GM11168 (cell line): ENCODE results near the gene KIR3DL1.
"Not testable (repeated sequence)": the region's sequence is repeated elsewhere in the genome, so short reads cannot be mapped to it uniquely, and the experiment has no call there.

ENCODE experiments used
- in situ Hi-C: fragments of 300-500 bp; cut with MboI; formaldehyde crosslinking; loops from one replicate; pipeline ENCODE4 v1.12.0; 2022; ENCODE audit warnings: low sequenced_read_pairs; ENCODE audit not compliant: unreplicated experiment

KIR3DL1 gene

DNA sequence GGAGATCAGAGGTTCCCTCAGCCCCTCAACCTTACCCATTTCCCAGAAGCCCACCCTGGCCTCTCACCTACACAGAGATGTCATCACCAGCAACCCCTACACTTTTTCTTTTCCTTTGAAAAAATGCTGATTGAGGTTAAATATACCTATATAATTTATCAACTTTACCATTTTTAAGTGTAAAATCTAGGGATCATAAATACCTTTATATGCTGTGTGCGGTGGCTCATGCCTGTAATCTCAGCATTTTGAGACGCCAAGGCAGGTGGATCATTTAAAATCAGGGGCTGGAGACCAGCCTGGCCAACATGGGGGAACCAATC is 9.8 kb upstream of the KIR3DL1 start:
- in situ Hi-C loops, result no loop called here

DNA sequence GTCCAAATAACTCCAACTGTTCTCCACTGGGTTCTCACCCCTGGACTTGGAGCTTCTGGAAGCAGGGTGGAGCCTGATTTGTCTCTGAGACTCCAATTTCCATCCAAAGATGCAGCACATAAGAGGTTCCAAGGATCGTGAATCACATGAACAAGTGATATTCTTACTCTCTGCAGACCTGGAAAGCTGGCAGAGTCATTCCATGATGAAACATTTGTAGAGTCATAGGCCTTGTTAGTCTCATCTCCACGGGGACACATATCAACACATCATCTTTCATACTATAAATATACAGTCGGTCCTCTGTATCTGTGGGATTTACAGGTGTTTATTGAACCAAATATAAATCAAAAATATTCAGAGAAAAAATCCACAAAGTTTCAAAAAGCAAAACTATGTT is 1.7 kb upstream of the KIR3DL1 start:
- in situ Hi-C loops, result not testable (repeated sequence)

DNA sequence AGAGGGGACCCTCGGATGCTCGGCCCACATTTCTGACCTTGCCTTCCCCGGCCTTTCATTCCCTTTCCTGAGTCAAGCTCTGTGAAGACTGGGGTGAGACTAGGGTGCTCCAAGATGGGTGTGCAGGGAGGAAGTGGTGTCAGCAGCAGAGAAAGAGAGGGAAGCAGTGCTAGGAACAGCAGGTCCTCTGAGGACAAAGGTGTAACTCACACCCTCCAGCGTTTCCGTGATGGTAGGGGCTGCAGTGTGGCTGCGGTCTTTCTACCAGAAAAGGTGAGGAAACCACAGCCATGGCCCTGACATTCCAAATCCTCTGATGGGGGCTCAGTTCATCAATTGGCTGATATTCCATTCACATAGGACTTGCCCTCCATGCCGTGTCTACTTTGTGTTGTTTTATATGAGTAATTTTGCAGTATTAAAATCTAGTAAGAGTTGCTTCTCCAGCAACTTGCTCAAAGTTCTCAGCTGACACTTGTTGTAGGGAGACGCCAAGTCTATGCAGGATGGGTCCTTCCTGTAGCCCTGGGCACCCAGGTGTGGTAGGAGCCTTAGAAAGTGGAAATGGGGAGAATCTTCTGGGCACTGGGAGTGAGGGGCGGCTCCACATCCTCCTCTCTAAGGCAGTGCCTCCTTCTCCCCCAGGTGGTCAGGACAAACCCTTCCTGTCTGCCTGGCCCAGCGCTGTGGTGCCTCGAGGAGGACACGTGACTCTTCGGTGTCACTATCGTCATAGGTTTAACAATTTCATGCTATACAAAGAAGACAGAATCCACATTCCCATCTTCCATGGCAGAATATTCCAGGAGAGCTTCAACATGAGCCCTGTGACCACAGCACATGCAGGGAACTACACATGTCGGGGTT is 1.6 kb downstream of the KIR3DL1 start:
- in situ Hi-C loops, result no loop called here

DNA sequence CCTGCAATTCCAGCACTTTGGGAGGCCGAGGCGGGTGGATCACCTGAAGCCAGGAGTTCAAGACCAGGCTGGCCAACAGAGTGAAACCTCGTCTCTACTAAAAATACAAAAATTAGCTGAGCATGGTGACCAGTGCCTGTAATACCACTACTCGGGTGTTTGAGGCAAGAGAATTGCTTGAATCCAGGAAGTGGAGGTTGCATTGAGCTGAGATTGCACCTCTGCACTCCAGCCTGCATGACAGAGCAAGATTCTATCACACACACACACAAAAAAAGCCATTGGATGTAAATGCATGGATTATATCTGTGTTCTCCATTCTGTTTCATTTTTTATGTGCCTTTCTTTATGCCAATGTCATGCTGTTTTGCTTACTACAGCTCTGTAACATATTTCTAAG is 8.1 kb downstream of the KIR3DL1 start:
- in situ Hi-C loops, result not testable (repeated sequence)

DNA sequence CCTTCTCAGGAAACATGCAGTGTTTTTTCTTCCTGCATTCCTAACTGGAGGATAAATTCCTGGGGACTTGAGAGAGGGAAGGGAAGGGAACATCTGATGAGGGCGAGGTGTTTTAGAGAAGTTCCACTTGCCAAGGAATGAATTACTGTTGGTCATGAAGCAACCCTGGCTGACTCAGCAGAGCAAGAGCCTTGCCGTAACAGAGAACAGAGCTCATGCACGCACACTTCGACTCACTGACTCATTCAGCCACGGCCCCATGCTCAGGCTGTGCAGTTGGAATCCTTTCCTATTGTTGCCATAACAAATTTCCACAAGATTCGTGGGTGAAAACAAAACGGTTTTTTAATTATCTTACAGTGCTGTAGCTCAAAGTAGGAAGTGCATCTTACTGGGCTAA is 9.1 kb downstream of the KIR3DL1 start:
- in situ Hi-C loops, result loop anchor here (25.0 kb wide), 1 partner anchor 88 kb away; the partner anchor contains the start of gene KIR2DL3

DNA sequence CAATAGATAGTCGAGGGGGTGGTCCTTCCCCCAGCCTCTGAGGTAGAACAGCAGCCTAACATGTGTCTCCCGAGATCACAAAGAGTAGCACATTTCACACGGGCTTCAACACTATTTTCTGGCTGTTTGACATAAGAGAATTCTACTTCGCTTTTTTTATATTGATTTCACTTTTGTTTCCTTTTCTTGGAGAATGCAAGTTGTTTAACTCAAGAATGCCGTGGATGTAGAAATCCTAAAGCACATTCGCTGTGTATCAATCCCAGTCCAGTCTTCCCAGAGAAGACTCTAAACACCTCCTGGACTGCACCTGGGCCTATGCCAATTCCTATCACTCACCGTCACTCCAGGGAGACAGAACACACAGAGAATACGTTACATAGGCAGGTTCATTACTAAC is 11.8 kb downstream of the KIR3DL1 start:
- in situ Hi-C loops, result loop anchor here (25.0 kb wide), 1 partner anchor 91 kb away; the partner anchor contains the start of gene KIR2DL3

DNA sequence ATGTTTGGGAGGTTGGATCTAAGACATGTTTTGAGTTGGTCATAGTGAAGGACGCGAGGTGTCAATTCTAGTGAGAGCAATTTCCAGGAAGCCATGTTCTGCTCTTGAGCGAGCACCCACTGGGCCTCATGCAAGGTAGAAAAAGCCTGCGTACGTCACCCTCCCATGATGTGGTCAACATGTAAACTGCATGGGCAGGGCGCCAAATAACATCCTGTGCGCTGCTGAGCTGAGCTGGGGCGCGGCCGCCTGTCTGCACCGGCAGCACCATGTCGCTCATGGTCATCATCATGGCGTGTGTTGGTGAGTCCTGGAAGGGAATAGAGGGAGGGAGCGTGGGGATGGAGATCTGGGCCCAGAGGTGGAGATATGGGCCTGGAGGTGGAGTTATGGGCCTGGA is 16.2 kb downstream of the KIR3DL1 start, which contains the start of gene KIR2DS4:
Gene KIR2DS4, plus strand, starts transcription at position 181 of the 400 bp plus-strand sequence.
- in situ Hi-C loops, result loop anchor here (25.0 kb wide), 1 partner anchor 95 kb away; the partner anchor contains the start of gene KIR2DL3

DNA sequence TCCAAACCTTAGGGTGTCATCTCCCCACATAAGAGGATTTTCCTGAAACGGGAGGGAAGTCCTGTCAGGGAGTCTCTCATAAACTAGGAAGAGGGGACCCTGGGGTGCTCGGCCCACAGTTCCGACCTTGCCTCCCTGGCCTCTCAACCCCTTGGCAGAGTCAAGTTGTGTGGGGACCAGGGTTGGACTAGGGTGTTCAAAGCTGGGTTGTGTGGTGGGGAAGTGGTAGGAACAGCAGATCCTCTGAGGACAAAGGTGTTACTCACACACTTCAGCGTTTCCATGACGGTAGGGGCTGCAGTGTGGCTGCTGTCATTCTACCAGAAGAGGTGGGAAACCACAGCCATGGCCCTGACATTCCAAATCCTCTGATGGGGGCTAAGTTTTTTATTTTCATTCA is 18.9 kb downstream of the KIR3DL1 start:
- in situ Hi-C loops, result loop anchor here (25.0 kb wide), 1 partner anchor 98 kb away; the partner anchor contains the start of gene KIR2DL3

DNA sequence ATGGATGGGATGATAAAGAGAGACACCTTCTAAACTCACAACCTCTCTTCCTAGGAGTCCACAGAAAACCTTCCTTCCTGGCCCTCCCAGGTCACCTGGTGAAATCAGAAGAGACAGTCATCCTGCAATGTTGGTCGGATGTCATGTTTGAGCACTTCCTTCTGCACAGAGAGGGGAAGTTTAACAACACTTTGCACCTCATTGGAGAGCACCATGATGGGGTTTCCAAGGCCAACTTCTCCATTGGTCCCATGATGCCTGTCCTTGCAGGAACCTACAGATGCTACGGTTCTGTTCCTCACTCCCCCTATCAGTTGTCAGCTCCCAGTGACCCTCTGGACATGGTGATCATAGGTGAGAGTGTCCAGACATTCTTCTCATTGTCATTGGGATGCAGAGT is 21.3 kb downstream of the KIR3DL1 start:
- in situ Hi-C loops, result loop anchor here (25.0 kb wide), 1 partner anchor 100 kb away; the partner anchor contains the start of gene KIR2DL3

DNA sequence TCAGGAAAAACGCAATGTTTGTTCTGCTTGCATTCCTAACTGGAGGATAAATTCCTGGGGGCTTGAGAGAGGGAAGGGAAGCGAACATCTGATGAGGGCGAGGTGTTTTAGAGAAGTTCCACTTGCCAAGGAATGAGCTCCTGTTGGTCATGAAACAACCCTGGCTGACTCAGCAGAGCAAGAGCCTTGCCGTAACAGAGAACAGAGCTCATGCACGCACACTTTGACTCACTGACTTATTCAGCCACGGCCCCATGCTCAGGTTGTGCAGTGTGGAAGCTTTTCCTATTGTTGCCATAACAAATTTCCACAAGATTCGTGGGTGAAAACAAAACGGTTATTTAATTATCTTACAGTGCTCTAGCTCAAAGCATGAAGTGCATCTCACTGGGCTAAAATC is 26.9 kb downstream of the KIR3DL1 start:
- in situ Hi-C loops, result loop anchor here (25.0 kb wide), 1 partner anchor 106 kb away; the partner anchor contains the start of gene KIR2DL3

DNA sequence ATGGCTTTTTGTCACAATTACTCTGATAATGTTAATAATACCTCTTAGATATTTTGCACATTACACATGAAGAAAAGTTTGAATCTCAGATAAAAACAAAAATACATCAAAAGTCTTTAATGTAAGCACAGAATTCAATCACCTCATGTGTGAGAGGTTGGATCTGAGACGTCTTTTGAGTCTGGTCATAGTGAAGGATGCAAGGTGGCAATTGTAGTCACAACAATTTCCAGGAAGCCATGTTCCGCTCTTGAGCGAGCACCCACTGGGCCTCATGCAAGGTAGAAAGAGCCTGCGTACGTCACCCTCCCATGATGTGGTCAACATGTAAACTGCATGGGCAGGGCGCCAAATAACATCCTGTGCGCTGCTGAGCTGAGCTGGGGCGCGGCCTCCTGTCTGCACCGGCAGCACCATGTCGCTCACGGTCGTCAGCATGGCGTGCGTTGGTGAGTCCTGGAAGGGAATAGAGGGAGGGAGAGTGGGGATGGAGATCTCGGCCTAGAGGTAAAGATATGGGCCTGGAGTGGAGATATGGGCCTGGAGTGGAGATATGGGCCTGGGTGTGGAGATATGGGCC is 33.9 kb downstream of the KIR3DL1 start, which contains the start of gene KIR3DL2:
Gene KIR3DL2, plus strand, starts transcription at position 383 of the 580 bp plus-strand sequence. Its CDS starts 33 bp downstream, at position 416.
- in situ Hi-C loops, result not testable (repeated sequence)

DNA sequence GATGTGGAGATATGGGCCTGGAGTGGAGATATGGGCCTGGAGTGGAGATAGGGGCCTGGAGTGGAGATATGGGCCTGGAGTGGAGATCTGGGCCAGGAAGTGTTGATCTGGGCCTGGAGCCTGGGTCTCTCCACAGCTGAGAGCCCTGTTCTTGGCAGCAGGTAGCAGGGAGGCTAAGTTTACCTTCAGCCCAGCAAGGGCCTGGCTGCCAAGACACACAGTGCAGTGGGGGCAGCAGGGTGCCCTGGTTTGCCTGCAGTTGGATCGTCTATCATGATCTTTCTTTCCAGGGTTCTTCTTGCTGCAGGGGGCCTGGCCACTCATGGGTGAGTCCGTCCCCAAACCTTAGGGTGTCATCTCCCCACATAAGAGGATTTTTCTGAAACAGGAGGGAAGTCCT is 34.7 kb downstream of the KIR3DL1 start:
- in situ Hi-C loops, result no loop called here

DNA sequence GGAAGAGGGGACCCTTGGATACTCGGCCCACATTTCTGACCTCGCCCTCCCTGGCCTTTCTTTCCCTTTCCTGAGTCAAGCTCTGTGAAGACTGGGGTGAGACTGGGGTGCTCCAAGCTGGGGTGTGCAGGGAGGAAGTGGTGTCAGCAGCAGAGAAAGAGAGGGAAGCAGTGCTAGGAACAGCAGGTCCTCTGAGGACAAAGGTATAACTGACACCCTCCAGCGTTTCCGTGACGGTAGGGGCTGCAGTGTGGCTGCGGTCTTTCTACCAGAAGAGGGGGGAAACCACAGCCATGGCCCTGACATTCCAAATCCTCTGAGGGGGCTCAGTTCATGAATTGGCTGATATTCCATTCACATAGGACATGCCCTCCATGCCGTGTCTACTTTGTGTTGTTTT is 35.1 kb downstream of the KIR3DL1 start:
- in situ Hi-C loops, result no loop called here

DNA sequence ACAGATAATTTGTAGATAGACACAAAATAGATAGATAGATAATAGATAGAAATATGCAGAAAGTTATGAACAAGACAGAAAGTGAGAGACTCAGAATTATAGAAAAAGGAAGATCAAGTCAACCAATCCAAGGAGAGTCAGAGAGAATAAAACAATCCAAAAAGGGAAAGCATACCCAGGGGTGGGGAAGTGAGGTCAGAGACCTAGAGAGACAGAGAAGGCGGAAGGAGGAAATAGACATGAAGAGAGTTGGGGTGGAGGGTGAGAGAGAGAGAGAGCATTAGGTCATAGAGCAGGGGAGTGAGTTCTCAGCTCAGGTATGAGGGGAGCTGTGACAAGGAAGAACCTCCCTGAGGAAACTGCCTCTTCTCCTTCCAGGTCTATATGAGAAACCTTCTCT is 39.0 kb downstream of the KIR3DL1 start:
- in situ Hi-C loops, result not testable (repeated sequence)

DNA sequence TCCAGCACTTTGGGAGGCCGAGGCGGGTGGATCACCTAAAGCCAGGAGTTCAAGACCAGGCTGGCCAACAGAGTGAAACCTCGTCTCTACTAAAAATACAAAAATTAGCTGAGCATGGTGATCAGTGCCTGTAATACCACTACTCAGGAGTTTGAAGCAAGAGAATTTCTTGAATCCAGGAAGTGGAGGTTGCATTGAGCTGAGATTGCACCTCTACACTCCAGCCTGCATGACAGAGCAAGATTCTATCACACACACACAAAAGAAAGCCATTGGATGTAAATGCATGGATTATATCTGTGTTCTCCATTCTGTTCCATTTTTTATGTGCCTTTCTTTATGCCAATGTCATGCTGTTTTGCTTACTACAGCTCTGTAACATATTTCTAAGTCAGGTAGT is 42.2 kb downstream of the KIR3DL1 start:
- in situ Hi-C loops, result not testable (repeated sequence)

DNA sequence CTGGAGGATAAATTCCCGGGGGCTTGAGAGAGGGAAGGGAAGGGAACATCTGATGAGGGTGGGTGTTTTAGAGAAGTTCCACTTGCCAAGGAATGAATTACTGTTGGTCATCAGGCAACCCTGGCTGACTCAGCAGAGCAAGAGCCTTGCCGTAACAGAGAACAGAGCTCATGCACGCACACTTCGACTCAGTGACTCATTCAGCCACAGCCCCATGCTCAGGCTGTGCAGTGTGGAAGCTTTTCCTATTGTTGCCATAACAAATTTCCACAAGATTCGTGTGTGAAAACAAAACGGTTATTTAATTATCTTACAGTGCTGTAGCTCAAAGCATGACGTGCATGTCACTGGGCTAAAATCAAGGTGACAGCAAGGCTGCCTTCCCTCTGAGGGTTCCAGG is 43.2 kb downstream of the KIR3DL1 start:
- in situ Hi-C loops, result not testable (repeated sequence)

DNA sequence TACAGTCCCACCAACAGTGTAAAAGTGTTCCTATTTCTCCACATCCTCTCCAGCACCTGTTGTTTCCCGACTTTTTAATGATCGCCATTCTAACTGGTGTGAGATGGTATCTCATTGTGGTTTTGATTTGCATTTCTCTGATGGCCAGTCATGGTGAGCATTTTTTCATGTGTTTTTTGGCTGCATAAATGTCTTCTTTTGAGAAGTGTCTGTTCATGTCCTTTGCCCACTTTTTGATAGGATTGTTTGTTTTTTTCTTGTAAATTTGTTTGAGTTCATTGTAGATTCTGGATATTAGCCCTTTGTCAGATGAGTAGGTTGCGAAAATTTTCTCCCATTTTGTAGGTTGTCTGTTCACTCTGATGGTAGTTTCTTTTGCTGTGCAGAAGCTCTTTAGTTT is 47.2 kb downstream of the KIR3DL1 start:
- in situ Hi-C loops, result not testable (repeated sequence)

DNA sequence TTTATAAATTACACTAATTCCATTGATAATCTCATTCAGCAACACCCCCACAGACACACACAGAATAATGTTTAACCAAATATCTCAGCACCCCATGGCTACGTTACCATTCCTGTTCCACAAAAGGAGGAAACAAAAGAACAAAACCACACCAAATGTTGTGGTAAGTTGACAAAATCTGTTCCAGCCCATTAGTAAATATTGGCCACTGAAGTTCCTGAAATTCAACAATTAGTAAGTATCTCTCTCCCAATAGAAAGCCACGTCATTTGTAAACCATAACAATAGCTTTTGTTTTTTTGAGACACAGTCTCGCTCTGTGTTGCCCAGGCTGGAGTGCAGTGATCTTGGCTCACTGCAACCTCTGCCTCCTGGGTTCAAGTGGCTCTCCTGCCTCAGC is 55.4 kb downstream of the KIR3DL1 start:
- in situ Hi-C loops, result no loop called here

DNA sequence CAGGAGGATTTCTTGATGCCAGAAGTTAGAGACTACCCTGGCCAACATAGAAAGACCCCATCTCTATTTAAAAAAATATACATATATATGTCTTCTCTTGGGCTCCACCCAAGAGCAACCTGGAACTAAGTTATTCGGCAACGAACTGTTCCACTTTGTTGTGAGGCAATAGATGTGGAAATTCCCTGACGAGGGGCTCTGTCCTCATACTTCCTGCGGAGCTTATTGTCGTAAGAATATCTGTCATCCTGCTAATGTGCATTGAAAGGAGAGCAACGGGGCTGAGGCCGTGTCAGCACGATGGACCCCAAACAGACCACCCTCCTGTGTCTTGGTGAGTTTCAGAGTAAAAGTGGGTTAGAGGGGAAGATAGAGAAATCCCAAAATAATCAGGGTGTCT is 57.7 kb downstream of the KIR3DL1 start, which contains the start of gene FCAR:
Gene FCAR, plus strand, starts transcription at position 246 of the 400 bp plus-strand sequence. Its CDS starts 55 bp downstream, at position 301.
- in situ Hi-C loops, result no loop called here

DNA sequence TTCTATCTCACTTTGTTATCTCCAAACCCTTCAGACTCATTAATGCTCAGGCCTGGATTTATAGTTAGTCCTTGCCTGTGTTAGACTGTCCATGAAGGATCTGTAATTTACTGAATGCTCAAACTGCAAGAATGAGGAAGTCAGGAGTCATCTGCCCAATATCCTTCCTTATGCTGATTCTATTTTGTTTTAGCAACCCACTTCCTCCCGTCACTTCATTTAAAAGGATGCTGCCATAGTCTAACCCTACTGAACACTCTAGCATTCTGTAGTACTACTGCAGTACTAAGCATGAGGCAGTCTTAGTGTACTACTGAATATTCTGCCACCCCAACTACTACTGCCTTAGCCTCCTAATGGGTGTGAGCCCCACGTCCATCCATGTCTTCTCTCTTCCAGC is 59.2 kb downstream of the KIR3DL1 start:
- in situ Hi-C loops, result no loop called here

DNA sequence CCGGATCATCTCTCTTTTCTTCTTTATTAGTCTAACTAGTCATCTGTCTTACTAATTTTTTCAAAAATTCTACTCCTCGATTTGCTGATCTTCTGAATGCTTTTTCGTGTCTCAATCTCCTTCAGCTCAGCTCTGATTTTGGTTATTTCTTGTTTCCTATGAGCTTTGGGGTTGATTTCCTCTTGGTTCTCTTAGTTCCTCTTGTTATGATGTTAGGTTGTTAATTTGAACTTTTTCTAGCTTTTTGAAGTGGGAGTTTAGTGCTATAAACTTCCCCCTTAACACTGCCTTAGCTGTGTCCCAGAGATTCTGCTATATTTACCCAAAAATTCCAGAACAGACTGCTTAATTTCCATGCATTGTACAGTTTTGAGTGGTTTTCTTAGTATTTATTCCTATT is 61.2 kb downstream of the KIR3DL1 start:
- in situ Hi-C loops, result no loop called here
